Right lobe of liver (tissue), 6 donors: ENCODE measurements around the gene ENO3. TPM values are rescaled to one million over a fixed set of nuclear protein-coding genes. Genes with fewer than 3 reads are reported as not detected.

Source experiments
- ATAC-seq, 4 donors: fragments of 200-7000 bp; cut with Tn5 transposase; one replicate each; pipeline ENCODE4 v1.9.1; 2020; ENCODE audit warnings: mild to moderate bottlenecking in 4 of 4, moderate library complexity in 4 of 4
- DNase-seq, 3 donors: peaks; one replicate each; pipeline ENCODE4 v3.0.0-alpha.2; 2020
- H3K27ac ChIP-seq, 3 donors: fragments of 200-600 bp; one replicate each; pipeline ENCODE4 v1.8.0; 2022
- H3K27me3 ChIP-seq, 2 donors: fragments of 200-600 bp; one replicate each; pipeline ENCODE4 v1.8.0; 2022
- H3K36me3 ChIP-seq, 4 donors: fragments of 200-600 bp; sonication (generic) in 1 of 4; one replicate each; pipeline versions ENCODE4 v1.5.1 to v1.8.0; 2017 to 2022; ENCODE audit warnings: control low read depth in 1 of 4
- H3K4me1 ChIP-seq, 4 donors: fragments of 200-600 bp; sonication (generic) in 1 of 4; one replicate each; pipeline versions ENCODE4 v1.5.1 to v1.8.0; 2017 to 2022; ENCODE audit warnings: control low read depth in 1 of 4
- H3K4me3 ChIP-seq, 3 donors: fragments of 200-600 bp; one replicate each; pipeline ENCODE4 v1.8.0; 2022
- H3K9me3 ChIP-seq, 4 donors: fragments of 200-600 bp; sonication (generic) in 1 of 4; one replicate each; pipeline versions ENCODE4 v1.5.1 to v1.8.0; 2017 to 2022; ENCODE audit warnings: control low read depth in 1 of 4
- POLR2A ChIP-seq: fragments of 450-650 bp; IDR thresholded peaks from one replicate; pipeline ENCODE4 v1.6.1; 2017; ENCODE audit warnings: antibody characterized with exemption, mild to moderate bottlenecking
- WGBS: methylation state at CpG from one replicate; pipeline ENCODE4 v1.1.6; 2018; ENCODE audit warnings: low coverage, low lambda C conversion rate; ENCODE audit not compliant: insufficient coverage; ENCODE audit errors: missing lambda C conversion rate; 5-methylcytosine and 5-hydroxymethylcytosine counted together
- intact Hi-C, 2 donors: fragments of 100-400 bp; cut with DNase I; formaldehyde crosslinking; loops; one replicate each; pipeline versions ENCODE4 v1.11.2 to v1.14.1; 2022
- total RNA-seq, 6 experiments: library from RNA; depleted of rRNA in 2 of 6; stranded (reverse); fragments of >200 nt in 2 of 6; fragmentation: NEBNext Ultra II Directional in 3 of 6; extraction: Animal tissue kit (Norgen Biotek cat#: 25700) in 3 of 6; gene quantifications; one replicate each; pipeline versions ENCODE4 v1.1.0 to v1.2.4, GENCODE V29; 2016 to 2023
- TF ChIP-seq, protein P1 (sequence below), 4 donors: fragments of 200-600 bp in 3 of 4; fragments of 450-650 bp in 1 of 4; IDR thresholded peaks; one replicate each; pipeline versions ENCODE4 v1.5.1 to v1.8.0; 2016 to 2022; ENCODE audit warnings: antibody characterized with exemption in 4 of 4, mild to moderate bottlenecking in 2 of 4
- donor health status: DM: no; HTN: yes; CAD: no.
- donor health status: DM: no; HTN: no; CAD: no.
- donor health status: DM: no; HTN: no; CAD: no.
- donor health status: DM: no; HTN: yes; CAD: no.
- donor health status: DM: no; HTN: yes; CAD: no.

Gene ENO3
- total RNA-seq, 6 experiments from 2014 or later, result 54.7 to 69.8 (median 58.7) TPM

GRCh38 chr17:4958102-4958501 is 7.2 kb downstream of the ENO3 start:
- intact Hi-C loops, result no loop called here
- DNase-seq (peak in 2 of 3 donors; percentile 72 to 79), ATAC-seq (peak; percentile 78 to 95 (median 86))
- Histone ChIP-seq H3K9me3 (no peaks in the 10 kb centered on the region), H3K36me3 (peaks cover 0 to 6% (median 0%) of the 10 kb centered on the region in 4 donors), H3K27ac (peak overlapping the region in 1 of 3 donors; percentile 62), H3K4me1 (peaks cover 0 to 20% (median 8%) of the 10 kb centered on the region in 4 donors), H3K4me3 (no peak overlapping the region), H3K27me3 (no peaks in the 10 kb centered on the region)
- 30% methylated on average over 3 of the region's 3 CpGs for WGBS
- TF ChIP-seq, protein P1, sequence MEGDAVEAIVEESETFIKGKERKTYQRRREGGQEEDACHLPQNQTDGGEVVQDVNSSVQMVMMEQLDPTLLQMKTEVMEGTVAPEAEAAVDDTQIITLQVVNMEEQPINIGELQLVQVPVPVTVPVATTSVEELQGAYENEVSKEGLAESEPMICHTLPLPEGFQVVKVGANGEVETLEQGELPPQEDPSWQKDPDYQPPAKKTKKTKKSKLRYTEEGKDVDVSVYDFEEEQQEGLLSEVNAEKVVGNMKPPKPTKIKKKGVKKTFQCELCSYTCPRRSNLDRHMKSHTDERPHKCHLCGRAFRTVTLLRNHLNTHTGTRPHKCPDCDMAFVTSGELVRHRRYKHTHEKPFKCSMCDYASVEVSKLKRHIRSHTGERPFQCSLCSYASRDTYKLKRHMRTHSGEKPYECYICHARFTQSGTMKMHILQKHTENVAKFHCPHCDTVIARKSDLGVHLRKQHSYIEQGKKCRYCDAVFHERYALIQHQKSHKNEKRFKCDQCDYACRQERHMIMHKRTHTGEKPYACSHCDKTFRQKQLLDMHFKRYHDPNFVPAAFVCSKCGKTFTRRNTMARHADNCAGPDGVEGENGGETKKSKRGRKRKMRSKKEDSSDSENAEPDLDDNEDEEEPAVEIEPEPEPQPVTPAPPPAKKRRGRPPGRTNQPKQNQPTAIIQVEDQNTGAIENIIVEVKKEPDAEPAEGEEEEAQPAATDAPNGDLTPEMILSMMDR (IDR thresholded peaks at IDR 0.05), result no peak
- TF ChIP-seq POLR2A, result no peak

- Histone ChIP-seq H3K36me3 (peaks cover 0 to 6% (median 0%) of the 10 kb centered on the region in 4 donors), H3K27ac (no peak overlapping the region), H3K9me3 (no peaks in the 10 kb centered on the region), H3K27me3 (no peaks in the 10 kb centered on the region), H3K4me1 (peaks cover 0 to 20% (median 8%) of the 10 kb centered on the region in 4 donors), H3K4me3 (no peak overlapping the region)
- intact Hi-C loops, result no loop called here
- 50% methylated on average over 10 of the region's 18 CpGs for WGBS
- peak in 1 of 4 donors; percentile 35 for ATAC-seq
- DNase-seq, result no peak
- TF ChIP-seq, protein P1 (IDR thresholded peaks at IDR 0.05), result no peak
- TF ChIP-seq POLR2A, result no peak
Measured at GRCh38 chr17:4959261-4959965, 8.5 kb downstream of the ENO3 start.

- peaks cover 0 to 20% (median 8%) of the 10 kb centered on the region in 4 donors for H3K4me1 ChIP-seq
- H3K9me3 ChIP-seq, result no peaks in the 10 kb centered on the region
- no peak overlapping the region for H3K4me3 ChIP-seq
- ATAC-seq (no peak), DNase-seq (no peak)
- peaks cover 0 to 6% (median 0%) of the 10 kb centered on the region in 4 donors for H3K36me3 ChIP-seq
- H3K27me3 ChIP-seq, result no peaks in the 10 kb centered on the region
- H3K27ac ChIP-seq, result no peak overlapping the region
- TF ChIP-seq, protein P1 (IDR thresholded peaks at IDR 0.05), result no peak
- no peak for TF ChIP-seq POLR2A
- intact Hi-C loops, result no loop called here
- WGBS, result 97% methylated on average over 8 of the region's 9 CpGs
Measured at GRCh38 chr17:4960279-4960922, 9.5 kb downstream of the ENO3 start.

GRCh38 chr17:4965311-4965986 is 14.5 kb downstream of the ENO3 start:
- DNase-seq, result no peak
- no peak overlapping the region for H3K4me3 ChIP-seq
- H3K27me3 ChIP-seq, result no peaks in the 10 kb centered on the region
- H3K27ac ChIP-seq, result no peak overlapping the region
- peaks cover 0 to 24% (median 12%) of the 10 kb centered on the region in 4 donors for H3K4me1 ChIP-seq
- H3K9me3 ChIP-seq, result no peaks in the 10 kb centered on the region
- 88% methylated on average over 14 of the region's 15 CpGs for WGBS
- TF ChIP-seq, protein P1 (IDR thresholded peaks at IDR 0.05), result no peak
- no peak for TF ChIP-seq POLR2A
- no peak for ATAC-seq
- no peaks in the 10 kb centered on the region for H3K36me3 ChIP-seq
- intact Hi-C loops, result no loop called here
